Fibroblast of lung (primary cell): ENCODE measurements around the gene NFIC. TPM values are rescaled to one million over a fixed set of nuclear protein-coding genes. Genes with fewer than 3 reads are reported as not detected.
A peak's percentile ranks its signal among the peaks of the same experiment; 100 is the strongest.

Source experiments
- DNase-seq, 2 donors: peaks; one replicate each; pipeline versions ENCODE4 v3.0.0 to v3.0.0-alpha.2; 2010; ENCODE audit warnings: low read depth in 2 of 2
- H2AFZ ChIP-seq: 2 replicates; pipeline ENCODE4 v1.5.1; 2012; ENCODE audit warnings: low read length, control low read depth, inconsistent platforms
- H3K27ac ChIP-seq: 2 replicates; pipeline ENCODE4 v1.5.1; 2011; ENCODE audit warnings: low read length, control low read depth; ENCODE audit not compliant: insufficient read depth
- H3K27me3 ChIP-seq: 2 replicates; pipeline ENCODE4 v1.5.1; 2011; ENCODE audit warnings: mild to moderate bottlenecking, low read length; ENCODE audit not compliant: control insufficient read depth, insufficient read depth
- H3K36me3 ChIP-seq: 2 replicates; pipeline ENCODE4 v1.5.1; 2011; ENCODE audit warnings: low read length; ENCODE audit not compliant: control insufficient read depth, insufficient read depth
- H3K4me1 ChIP-seq: 2 replicates; pipeline ENCODE4 v1.5.1; 2011; ENCODE audit warnings: low read length; ENCODE audit not compliant: control insufficient read depth, insufficient read depth; ENCODE audit errors: extremely low read depth
- H3K4me2 ChIP-seq: 2 replicates; pipeline ENCODE4 v1.5.1; 2011; ENCODE audit warnings: low read length, control low read depth; ENCODE audit not compliant: insufficient read depth; ENCODE audit errors: extremely low read depth
- H3K4me3 ChIP-seq, 4 experiments: fragments of 200-600 bp in 1 of 4; sonication (generic) in 1 of 4; replicated peaks in 1 of 4; 2 replicates each; pipeline ENCODE4 v1.5.1; 2011 to 2016; ENCODE audit warnings: low read length in 4 of 4, low read depth in 3 of 4, mild to moderate bottlenecking in 3 of 4, control low read depth in 2 of 4, inconsistent platforms in 1 of 4, mixed read lengths in 1 of 4; ENCODE audit not compliant: insufficient read depth in 1 of 4; ENCODE audit errors: control extremely low read depth in 1 of 4
- H3K79me2 ChIP-seq: 2 replicates; pipeline ENCODE4 v1.5.1; 2012; ENCODE audit warnings: mild to moderate bottlenecking, low read length, inconsistent platforms; ENCODE audit not compliant: control insufficient read depth, insufficient read depth
- H3K9ac ChIP-seq: 2 replicates; pipeline ENCODE4 v1.5.1; 2011; ENCODE audit warnings: mild to moderate bottlenecking, low read length, control low read depth; ENCODE audit not compliant: insufficient read depth
- H3K9me3 ChIP-seq: 2 replicates; pipeline ENCODE4 v1.5.1; 2012; ENCODE audit warnings: low read depth, low read length; ENCODE audit not compliant: control insufficient read depth, insufficient read depth
- H4K20me1 ChIP-seq: 2 replicates; pipeline ENCODE4 v1.5.1; 2011; ENCODE audit warnings: low read length; ENCODE audit not compliant: control insufficient read depth, insufficient read depth; ENCODE audit errors: extremely low read depth
- CTCF ChIP-seq, 2 donors: IDR thresholded peaks in 1 of 2; conservative IDR thresholded peaks in 1 of 2; 1 replicate in 1 of 2; 2 replicates in 1 of 2; pipeline ENCODE4 v1.5.1; 2011 to 2012; ENCODE audit warnings: low read length in 2 of 2, control low read depth in 1 of 2, inconsistent platforms in 1 of 2, low read depth in 1 of 2, mild to moderate bottlenecking in 1 of 2
- EZH2 ChIP-seq: IDR thresholded peaks from 2 replicates; pipeline ENCODE4 v1.5.1; 2012; ENCODE audit warnings: low read length, control low read depth, mild to moderate bottlenecking; ENCODE audit errors: missing control alignments
- polyA plus RNA-seq, 2 donors: library from polyadenylated mRNA; depleted of rRNA in 1 of 2; stranded (reverse) in 1 of 2; unstranded in 1 of 2; fragments of >200 nt; gene quantifications; 2 replicates each; pipeline ENCODE4 v1.2.1, GENCODE V29; 2011 to 2012; ENCODE audit warnings: missing spikeins in 1 of 2
- total RNA-seq: library from RNA; depleted of rRNA; stranded (reverse); fragments of >200 nt; gene quantifications from 2 replicates; pipeline ENCODE4 v1.2.1, GENCODE V29; 2014

Gene NFIC
- total and polyA plus RNA-seq, 2 donors (not counting 1 experiment from before 2014, with no cell fraction given): 7.9 to 66.4 TPM

- TF ChIP-seq CTCF (conservative IDR thresholded peaks at IDR 0.05 in 1 of 2, IDR thresholded peaks at IDR 0.05 in 1 of 2; ENCODE audit: low read depth in 1 of 2, low read length in 2 of 2): no peak
- no peak for TF ChIP-seq EZH2
- Histone ChIP-seq H3K27ac (peak overlapping the region; percentile 84), H3K36me3 (peaks cover 5% of the 10 kb centered on the region), H3K79me2 (peaks cover 83% of the 10 kb centered on the region), H3K9me3 (no peaks in the 10 kb centered on the region), H3K4me1 (peaks cover 21% of the 10 kb centered on the region), H4K20me1 (no peaks in the 10 kb centered on the region), H2AFZ (no peak overlapping the region), H3K4me3 (peak overlapping the region; percentile 67 to 93 (median 72)), H3K9ac (peak overlapping the region; percentile 57), H3K27me3 (no peaks in the 10 kb centered on the region), H3K4me2 (peak overlapping the region; percentile 61)
- peak; percentile 51 to 55 for DNase-seq
Measured at GRCh38 chr19:3368848-3369336, 2.5 kb downstream of the NFIC start.

- peak overlapping the region; percentile 61 for H3K4me2 ChIP-seq
- H3K36me3 ChIP-seq: peaks cover 5% of the 10 kb centered on the region
- peak overlapping the region; percentile 57 for H3K9ac ChIP-seq
- no peaks in the 10 kb centered on the region for H3K9me3 ChIP-seq
- no peak overlapping the region for H2AFZ ChIP-seq
- H3K27me3 ChIP-seq: no peaks in the 10 kb centered on the region
- TF ChIP-seq CTCF (conservative IDR thresholded peaks at IDR 0.05 in 1 of 2, IDR thresholded peaks at IDR 0.05 in 1 of 2; ENCODE audit: low read depth in 1 of 2, low read length in 2 of 2) (no peak), EZH2 (no peak)
- H4K20me1 ChIP-seq: peaks cover 3% of the 10 kb centered on the region
- H3K79me2 ChIP-seq: peaks cover 85% of the 10 kb centered on the region
- H3K27ac ChIP-seq: peak overlapping the region; percentile 84
- H3K4me1 ChIP-seq: peaks cover 25% of the 10 kb centered on the region
- peak overlapping the region; percentile 67 to 93 (median 72) for H3K4me3 ChIP-seq
- peak; percentile 60 to 73 for DNase-seq
Measured at GRCh38 chr19:3369337-3370213, 3.2 kb downstream of the NFIC start.

GRCh38 chr19:3370214-3370720 lies 3.9 kb downstream of the NFIC start:
- Histone ChIP-seq H3K4me3 (peak overlapping the region; percentile 57 to 93 (median 70)), H3K79me2 (peaks cover 88% of the 10 kb centered on the region), H3K4me2 (peak overlapping the region; percentile 61), H3K4me1 (peaks cover 28% of the 10 kb centered on the region), H3K9me3 (no peaks in the 10 kb centered on the region), H3K9ac (peak overlapping the region; percentile 57), H3K27ac (peak overlapping the region; percentile 84), H3K27me3 (no peaks in the 10 kb centered on the region), H4K20me1 (peaks cover 3% of the 10 kb centered on the region), H3K36me3 (peaks cover 5% of the 10 kb centered on the region), H2AFZ (no peak overlapping the region)
- DNase-seq: peak in 1 of 2 donors; percentile 54
- TF ChIP-seq EZH2 (no peak), CTCF (conservative IDR thresholded peaks at IDR 0.05 in 1 of 2, IDR thresholded peaks at IDR 0.05 in 1 of 2; ENCODE audit: low read depth in 1 of 2, low read length in 2 of 2) (no peak)
